ENCODE results near the gene MLLT6. TPM values are rescaled to one million over a fixed set of nuclear protein-coding genes. Genes with fewer than 3 reads are reported as not detected.

Gene MLLT6
- total RNA-seq, 1 experiment from 2014 or later, result 50.6 TPM

- H3K9me3 ChIP-seq (ENCODE audit: control insufficient read depth, insufficient read depth, low read depth, low read length), result no peaks in the 10 kb centered on the region
- H3K4me3 ChIP-seq (ENCODE audit: low read depth in 2 of 2, low read length in 2 of 2), result no peak overlapping the region
- H3K27me3 ChIP-seq (ENCODE audit: control insufficient read depth, insufficient read depth, low read length), result no peaks in the 10 kb centered on the region
- TF ChIP-seq POLR2AphosphoS5 (IDR thresholded peaks at IDR 0.05; ENCODE audit: low read depth, low read length) (no peak), CTCF (IDR thresholded peaks at IDR 0.05) (no peak), REST (IDR thresholded peaks at IDR 0.05; ENCODE audit: insufficient read depth in 1 of 2, low read depth in 2 of 2, low read length in 1 of 2) (no peak), TCF7L2 (IDR thresholded peaks at IDR 0.05; ENCODE audit: low read depth, low read length) (no peak)
- in situ Hi-C loops (cut with HindIII; ENCODE audit: low pct_unique_long_range_greater_than_20kb, low sequenced_read_pairs) (no loop called here), intact Hi-C loops (cut with micrococcal nuclease; ENCODE audit: unreplicated experiment) (no loop called here)
- no TSS peak for BruUV-seq (replicated peaks)
- peaks cover 2% of the 10 kb centered on the region; the same call in 1 of the 2 replicates for H3K36me3 ChIP-seq (ENCODE audit: control insufficient read depth, insufficient read depth, low read length)
- DNase-seq (ENCODE audit: low read depth, low spot score) (no peak), ATAC-seq (0 out of 2 replicates have a peak, but pooled peaks have one; percentile 35)
- peaks cover 33% of the 10 kb centered on the region for H3K4me1 ChIP-seq (ENCODE audit: control insufficient read depth, insufficient read depth, low read length)
- POLR2A ChIA-PET, result no interaction called here
- CTCF ChIA-PET, result no interaction called here
- H3K27ac ChIP-seq (ENCODE audit: low read length), result no peak overlapping the region
These were observed 37.6 kb downstream of the MLLT6 start for GRCh38 chr17:38742411-38743308.

- Histone ChIP-seq H3K36me3 (ENCODE audit: control insufficient read depth, insufficient read depth, low read length) (peaks cover 2% of the 10 kb centered on the region; the same call in 1 of the 2 replicates), H3K27me3 (ENCODE audit: control insufficient read depth, insufficient read depth, low read length) (no peaks in the 10 kb centered on the region), H3K4me1 (ENCODE audit: control insufficient read depth, insufficient read depth, low read length) (peaks cover 33% of the 10 kb centered on the region), H3K4me3 (ENCODE audit: low read depth in 2 of 2, low read length in 2 of 2) (no peak overlapping the region), H3K27ac (ENCODE audit: low read length) (no peak overlapping the region), H3K9me3 (ENCODE audit: control insufficient read depth, insufficient read depth, low read depth, low read length) (no peaks in the 10 kb centered on the region)
- no TSS peak for BruUV-seq (replicated peaks)
- no peak for TF ChIP-seq REST (IDR thresholded peaks at IDR 0.05; ENCODE audit: insufficient read depth in 1 of 2, low read depth in 2 of 2, low read length in 1 of 2)
- TF ChIP-seq POLR2AphosphoS5 (IDR thresholded peaks at IDR 0.05; ENCODE audit: low read depth, low read length), result no peak
- no peak for TF ChIP-seq SIN3A (IDR thresholded peaks at IDR 0.05; ENCODE audit: borderline replicate concordance, insufficient read depth, low read depth, low read length)
- no peak for TF ChIP-seq TCF7L2 (IDR thresholded peaks at IDR 0.05; ENCODE audit: low read depth, low read length)
- TF ChIP-seq CTCF (IDR thresholded peaks at IDR 0.05), result no peak
- ATAC-seq, result no peak
- intact Hi-C loops (cut with micrococcal nuclease; ENCODE audit: unreplicated experiment) (no loop called here), in situ Hi-C loops (cut with HindIII; ENCODE audit: low pct_unique_long_range_greater_than_20kb, low sequenced_read_pairs) (no loop called here)
- CTCF ChIA-PET, result no interaction called here
- POLR2A ChIA-PET, result interaction anchor here (0.5 kb wide), 1 partner anchor 43 kb away, joined by 10 read pairs; no protein-coding TSS in a partner anchor
- DNase-seq (ENCODE audit: low read depth, low spot score), result no peak
These were observed 38.6 kb downstream of the MLLT6 start for GRCh38 chr17:38743556-38744171.

All from Panc1 (cell line).